HCT116 (cell line): ENCODE measurements around the gene ACTN1. TPM values are rescaled to one million over a fixed set of nuclear protein-coding genes. Genes with fewer than 3 reads are reported as not detected.

ENCODE experiments used
- ATAC-seq: fragments of 200-7000 bp; cut with Tn5 transposase; 2 replicates; pipeline ENCODE4 v1.9.1; 2020; ENCODE audit warnings: mild to moderate bottlenecking, moderate library complexity
- BruUV-seq: library from RNA; stranded (reverse); fragments of 400-500 nt; replicated peaks from 2 replicates; lab custom pipeline; 2021; lab: Mats Ljungman, UMichigan
- CTCF ChIA-PET: fragments of 300-600 bp; sonication (Branson Sonifier 250); formaldehyde crosslinking; loops from one replicate; lab custom pipeline; 2021; ENCODE audit warnings: antibody characterized with exemption; lab: Charles Lee
- POLR2A ChIA-PET: fragments of 300-600, 350-600 bp; sonication (Branson Sonifier 250); formaldehyde crosslinking; loops from one replicate; lab custom pipeline; 2021; ENCODE audit warnings: antibody characterized with exemption; lab: Charles Lee
- RAD21 ChIA-PET, 2 experiments: fragments of 300-600 bp; sonication (Branson Sonifier 250); formaldehyde crosslinking; loops; one replicate each; lab custom pipeline; 2023; ENCODE audit warnings: low total read pairs in 2 of 2; ENCODE audit not compliant: uncharacterized antibody in 2 of 2, unreplicated experiment in 2 of 2, low non-redundant PET in 1 of 2; lab: Charles Lee
- DNase-seq: peaks from one replicate; pipeline ENCODE4 v3.0.0-alpha.2; 2010; ENCODE audit warnings: low read depth, low spot score
- H2AFZ ChIP-seq: fragments of 200-600 bp; shearing (Covaris generic), sonication (generic); 2 replicates; pipeline ENCODE4 v1.6.1; 2017; ENCODE audit warnings: low read depth, mixed run types, mixed read lengths, antibody characterized with exemption, low read length; ENCODE audit not compliant: poor library complexity, severe bottlenecking
- H3K27ac ChIP-seq: 2 replicates; pipeline ENCODE4 v1.5.1; 2012; ENCODE audit warnings: low read depth, low read length
- H3K27me3 ChIP-seq: fragments of 200-600 bp; sonication (generic); 2 replicates; pipeline ENCODE4 v1.6.1; 2016; ENCODE audit warnings: mixed run types, low read length, mixed read lengths; ENCODE audit not compliant: insufficient read depth
- H3K36me3 ChIP-seq, 2 experiments: fragments of 200-500 bp in 1 of 2; fragments of 200-600 bp in 1 of 2; sonication (Bioruptor generic) in 1 of 2; sonication (generic) in 1 of 2; 2 replicates each; pipeline versions ENCODE4 v1.5.1 to v1.6.1; 2014 to 2016; ENCODE audit warnings: low read length in 2 of 2, inconsistent platforms in 1 of 2, mixed read lengths in 1 of 2, mixed run types in 1 of 2; ENCODE audit not compliant: insufficient read depth in 2 of 2, control insufficient read depth in 1 of 2
- H3K4me1 ChIP-seq, 2 experiments: fragments of 200-600 bp in 1 of 2; sonication (generic) in 1 of 2; 2 replicates each; pipeline versions ENCODE4 v1.5.1 to v1.6.1; 2012 to 2017; ENCODE audit warnings: low read length in 2 of 2, inconsistent platforms in 1 of 2, mild to moderate bottlenecking in 1 of 2, mixed read lengths in 1 of 2, mixed run types in 1 of 2, moderate library complexity in 1 of 2; ENCODE audit not compliant: insufficient read depth in 2 of 2, control insufficient read depth in 1 of 2
- H3K4me2 ChIP-seq: fragments of 200-600 bp; sonication (generic); 2 replicates; pipeline ENCODE4 v1.6.1; 2017; ENCODE audit warnings: mixed run types, low read length, mixed read lengths
- H3K4me3 ChIP-seq, 2 experiments: fragments of 200-600 bp in 1 of 2; sonication (generic) in 1 of 2; replicated peaks in 1 of 2; 2 replicates each; pipeline ENCODE4 v1.5.1; 2011 to 2016; ENCODE audit warnings: low read length in 2 of 2, control low read depth in 1 of 2, low read depth in 1 of 2, mild to moderate bottlenecking in 1 of 2, mixed read lengths in 1 of 2, mixed run types in 1 of 2
- H3K79me2 ChIP-seq: fragments of 200-600 bp; sonication (generic); 2 replicates; pipeline ENCODE4 v1.6.1; 2017; ENCODE audit warnings: mild to moderate bottlenecking, mixed run types, low read length, moderate library complexity, mixed read lengths; ENCODE audit not compliant: insufficient read depth
- H3K9ac ChIP-seq: fragments of 200-600 bp; sonication (generic); 2 replicates; pipeline ENCODE4 v1.6.1; 2016; ENCODE audit warnings: low read length, mixed read lengths
- H3K9me2 ChIP-seq: fragments of 200-600 bp; sonication (generic), shearing (Covaris generic); 2 replicates; pipeline ENCODE4 v1.6.1; 2017; ENCODE audit warnings: mixed run types, mild to moderate bottlenecking, moderate library complexity; ENCODE audit not compliant: insufficient read depth
- H3K9me3 ChIP-seq, 2 experiments: fragments of 200-500 bp in 1 of 2; fragments of 200-600 bp in 1 of 2; sonication (Bioruptor generic) in 1 of 2; sonication (generic) in 1 of 2; 2 replicates each; pipeline ENCODE4 v1.6.1; 2014 to 2017; ENCODE audit warnings: low read length in 2 of 2, mixed read lengths in 2 of 2, inconsistent platforms in 1 of 2, low read depth in 1 of 2, mild to moderate bottlenecking in 1 of 2, mixed run types in 1 of 2, moderate library complexity in 1 of 2; ENCODE audit not compliant: control insufficient read depth in 1 of 2, insufficient read depth in 1 of 2
- H4K20me1 ChIP-seq: fragments of 200-600 bp; sonication (generic), shearing (Covaris generic); 2 replicates; pipeline ENCODE4 v1.6.1; 2017; ENCODE audit warnings: mixed run types, mild to moderate bottlenecking, moderate library complexity; ENCODE audit not compliant: insufficient read depth
- CBX3 ChIP-seq: IDR thresholded peaks from 2 replicates; pipeline ENCODE4 v1.6.1; 2012; ENCODE audit warnings: low read depth
- EGR1 ChIP-seq: IDR thresholded peaks from 2 replicates; pipeline ENCODE4 v1.6.1; 2012; ENCODE audit warnings: low read depth
- ELF1 ChIP-seq: IDR thresholded peaks from 2 replicates; pipeline ENCODE4 v1.6.1; 2012; ENCODE audit warnings: low read depth, borderline replicate concordance
- EZH2 ChIP-seq: fragments of 200-600 bp; sonication (generic); IDR thresholded peaks from 2 replicates; pipeline ENCODE4 v1.6.1; 2017; ENCODE audit warnings: antibody characterized with exemption, mixed run types
- EZH2phosphoT487 ChIP-seq: fragments of 200-600 bp; IDR thresholded peaks from 2 replicates; pipeline ENCODE4 v1.6.1; 2018; ENCODE audit warnings: antibody characterized with exemption, borderline replicate concordance
- FOSL1 ChIP-seq: IDR thresholded peaks from 2 replicates; pipeline ENCODE4 v1.6.1; 2012; ENCODE audit warnings: low read depth
- POLR2AphosphoS5 ChIP-seq: IDR thresholded peaks from 2 replicates; pipeline ENCODE4 v1.6.1; 2011; ENCODE audit warnings: mild to moderate bottlenecking, low read depth, low read length, moderate library complexity
- RAD21 ChIP-seq: IDR thresholded peaks from 2 replicates; pipeline ENCODE4 v1.6.1; 2012; ENCODE audit warnings: low read depth, mild to moderate bottlenecking
- SIN3A ChIP-seq: IDR thresholded peaks from 2 replicates; pipeline ENCODE4 v1.6.1; 2012; ENCODE audit warnings: low read depth
- SP1 ChIP-seq: IDR thresholded peaks from 2 replicates; pipeline ENCODE4 v1.6.1; 2012; ENCODE audit warnings: low read depth
- TCF7L2 ChIP-seq: IDR thresholded peaks from 2 replicates; pipeline ENCODE4 v1.7.0; 2011; ENCODE audit warnings: borderline replicate concordance, inconsistent platforms; ENCODE audit not compliant: insufficient read depth, insufficient read length; ENCODE audit errors: extremely low read depth
- YY1 ChIP-seq: IDR thresholded peaks from 2 replicates; pipeline ENCODE4 v1.6.1; 2011; ENCODE audit warnings: low read length, low read depth, moderate library complexity, mild to moderate bottlenecking; ENCODE audit not compliant: insufficient replicate concordance; ENCODE audit errors: extremely low read depth
- ZFX ChIP-seq: fragments of 450-650 bp; IDR thresholded peaks from 2 replicates; pipeline ENCODE4 v1.6.1; 2017
- intact Hi-C: fragments of 100-400 bp; cut with micrococcal nuclease; formaldehyde crosslinking; loops from 2 replicates; pipeline ENCODE4 v1.10.0; 2022
- total RNA-seq: library from RNA; stranded (reverse); gene quantifications from one replicate; pipeline ENCODE4 v1.2.1, GENCODE V29; 2021; ENCODE audit not compliant: unreplicated experiment
- TF ChIP-seq, protein P1 (sequence below): IDR thresholded peaks from 2 replicates; pipeline ENCODE4 v1.6.1; 2011; ENCODE audit warnings: mild to moderate bottlenecking, low read length, moderate library complexity; ENCODE audit not compliant: insufficient replicate concordance; ENCODE audit errors: extremely low read depth
- TF ChIP-seq, protein P2 (sequence below): IDR thresholded peaks from 2 replicates; pipeline ENCODE4 v1.6.1; 2012; ENCODE audit warnings: low read depth

ACTN1 gene
- total RNA-seq, 1 experiment from 2014 or later = 123 TPM

DNA sequence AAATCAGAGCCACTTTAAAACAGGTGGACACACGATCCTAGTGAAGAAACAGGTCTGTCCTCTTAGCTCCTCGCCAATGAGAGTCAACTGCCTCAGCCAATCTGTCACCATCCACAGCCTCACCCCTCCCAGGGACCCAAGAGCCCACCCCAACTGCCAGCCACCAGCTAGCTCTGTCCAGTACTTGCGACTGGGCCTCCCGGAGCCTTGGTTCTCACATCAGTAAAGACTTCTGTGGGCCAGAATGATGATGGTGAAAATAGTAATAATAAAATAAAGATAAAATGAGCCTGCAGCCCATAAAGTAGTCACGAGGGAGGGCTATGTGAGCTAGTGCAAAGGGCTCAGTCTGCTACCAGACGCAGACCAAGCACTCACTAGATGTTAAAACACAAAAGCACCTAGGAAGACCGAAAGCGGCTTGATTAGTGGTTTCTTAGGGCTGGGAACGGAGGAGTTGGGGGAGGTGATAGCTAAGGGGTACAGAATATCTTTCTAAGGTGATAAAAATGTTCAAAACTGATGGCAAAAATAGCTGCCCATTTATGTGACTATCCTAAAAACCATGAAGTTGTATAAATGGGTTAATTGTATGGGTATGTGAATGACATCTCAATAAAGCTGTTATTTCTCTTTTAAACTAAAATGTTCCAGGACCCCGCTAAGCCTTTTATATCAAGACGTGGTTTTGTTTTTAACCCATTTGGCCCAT is 39.8 kb downstream of the ACTN1 start (continued):
- TF ChIP-seq, protein P1, sequence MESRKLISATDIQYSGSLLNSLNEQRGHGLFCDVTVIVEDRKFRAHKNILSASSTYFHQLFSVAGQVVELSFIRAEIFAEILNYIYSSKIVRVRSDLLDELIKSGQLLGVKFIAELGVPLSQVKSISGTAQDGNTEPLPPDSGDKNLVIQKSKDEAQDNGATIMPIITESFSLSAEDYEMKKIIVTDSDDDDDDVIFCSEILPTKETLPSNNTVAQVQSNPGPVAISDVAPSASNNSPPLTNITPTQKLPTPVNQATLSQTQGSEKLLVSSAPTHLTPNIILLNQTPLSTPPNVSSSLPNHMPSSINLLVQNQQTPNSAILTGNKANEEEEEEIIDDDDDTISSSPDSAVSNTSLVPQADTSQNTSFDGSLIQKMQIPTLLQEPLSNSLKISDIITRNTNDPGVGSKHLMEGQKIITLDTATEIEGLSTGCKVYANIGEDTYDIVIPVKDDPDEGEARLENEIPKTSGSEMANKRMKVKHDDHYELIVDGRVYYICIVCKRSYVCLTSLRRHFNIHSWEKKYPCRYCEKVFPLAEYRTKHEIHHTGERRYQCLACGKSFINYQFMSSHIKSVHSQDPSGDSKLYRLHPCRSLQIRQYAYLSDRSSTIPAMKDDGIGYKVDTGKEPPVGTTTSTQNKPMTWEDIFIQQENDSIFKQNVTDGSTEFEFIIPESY = no peak
- TF ChIP-seq EGR1 (no peak), CBX3 (no peak), EZH2phosphoT487 (no peak), RAD21 (no peak), TCF7L2 (no peak), SP1 (no peak), SIN3A (no peak), ELF1 (no peak)

DNA sequence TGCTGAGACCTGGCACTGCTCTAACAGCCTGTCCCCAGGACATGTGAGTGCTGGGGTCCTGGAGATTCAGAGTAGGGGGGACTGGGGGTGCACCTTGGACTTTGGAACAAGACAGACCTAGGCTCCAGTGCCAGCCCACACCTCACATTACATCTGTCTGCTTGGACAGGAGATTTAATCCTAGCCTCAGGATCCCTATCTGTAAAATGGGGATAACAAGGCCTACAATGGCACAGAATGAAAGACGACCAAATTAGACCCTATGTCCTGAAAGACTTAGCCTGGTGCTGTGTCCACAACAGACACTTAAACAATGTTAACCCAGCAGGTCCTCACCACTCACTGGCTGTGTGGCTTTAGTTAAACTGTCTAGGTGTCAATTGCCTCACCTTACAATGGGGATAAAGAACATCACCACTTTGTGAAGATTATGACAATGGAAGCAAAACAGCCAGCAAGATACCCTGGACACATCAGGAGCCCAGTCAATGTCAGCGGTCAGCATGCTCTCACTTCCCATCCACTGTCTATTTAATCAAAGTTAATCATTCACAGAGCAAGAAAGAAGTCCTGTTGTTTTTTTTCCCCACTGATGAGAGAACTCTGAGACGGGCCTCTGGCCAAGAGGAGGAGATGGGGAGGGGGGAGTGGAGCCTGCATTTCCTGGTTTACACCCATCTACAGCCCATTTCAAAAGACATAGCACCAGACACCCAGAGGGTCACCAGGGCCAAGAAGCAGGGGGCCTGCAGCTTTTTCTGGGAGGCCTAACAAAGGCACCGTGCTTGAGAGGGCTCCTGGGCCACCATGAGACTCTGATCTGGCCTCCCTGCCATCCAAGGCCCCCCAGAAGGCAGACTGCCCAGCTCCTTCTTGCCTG is 40.6 kb downstream of the ACTN1 start:
- no peak overlapping the region for H2AFZ ChIP-seq
- H3K27me3 ChIP-seq = no peaks in the 10 kb centered on the region
- H3K4me1 ChIP-seq = peaks cover 45 to 66% of the 10 kb centered on the region in 2 experiments
- peaks cover 94% of the 10 kb centered on the region for H3K79me2 ChIP-seq
- intact Hi-C loops = no loop called here
- no peak overlapping the region for H3K9ac ChIP-seq
- H3K4me3 ChIP-seq = no peak overlapping the region
- H3K9me3 ChIP-seq = no peaks in the 10 kb centered on the region
- H3K27ac ChIP-seq = no peak overlapping the region
- no peaks in the 10 kb centered on the region; a peak in 1 of 4 replicates for H3K36me3 ChIP-seq
- DNase-seq (no peak), ATAC-seq (no peak)
- peak overlapping the region; percentile 28; the same call in 1 of the 2 replicates for H3K4me2 ChIP-seq
- ChIA-PET RAD21 (no interaction called here), CTCF (interaction anchor here (2.1 kb wide), 1 partner anchor 27 kb away, joined by 5 read pairs; no protein-coding TSS in a partner anchor), POLR2A (interaction anchor here (1.1 kb wide), 1 partner anchor 12 kb away, joined by 4 read pairs; no protein-coding TSS in a partner anchor)
- H3K9me2 ChIP-seq = no peaks in the 10 kb centered on the region
- no TSS peak for BruUV-seq
- H4K20me1 ChIP-seq = peaks cover 8% of the 10 kb centered on the region; the same call in 1 of the 2 replicates
- TF ChIP-seq, protein P2, sequence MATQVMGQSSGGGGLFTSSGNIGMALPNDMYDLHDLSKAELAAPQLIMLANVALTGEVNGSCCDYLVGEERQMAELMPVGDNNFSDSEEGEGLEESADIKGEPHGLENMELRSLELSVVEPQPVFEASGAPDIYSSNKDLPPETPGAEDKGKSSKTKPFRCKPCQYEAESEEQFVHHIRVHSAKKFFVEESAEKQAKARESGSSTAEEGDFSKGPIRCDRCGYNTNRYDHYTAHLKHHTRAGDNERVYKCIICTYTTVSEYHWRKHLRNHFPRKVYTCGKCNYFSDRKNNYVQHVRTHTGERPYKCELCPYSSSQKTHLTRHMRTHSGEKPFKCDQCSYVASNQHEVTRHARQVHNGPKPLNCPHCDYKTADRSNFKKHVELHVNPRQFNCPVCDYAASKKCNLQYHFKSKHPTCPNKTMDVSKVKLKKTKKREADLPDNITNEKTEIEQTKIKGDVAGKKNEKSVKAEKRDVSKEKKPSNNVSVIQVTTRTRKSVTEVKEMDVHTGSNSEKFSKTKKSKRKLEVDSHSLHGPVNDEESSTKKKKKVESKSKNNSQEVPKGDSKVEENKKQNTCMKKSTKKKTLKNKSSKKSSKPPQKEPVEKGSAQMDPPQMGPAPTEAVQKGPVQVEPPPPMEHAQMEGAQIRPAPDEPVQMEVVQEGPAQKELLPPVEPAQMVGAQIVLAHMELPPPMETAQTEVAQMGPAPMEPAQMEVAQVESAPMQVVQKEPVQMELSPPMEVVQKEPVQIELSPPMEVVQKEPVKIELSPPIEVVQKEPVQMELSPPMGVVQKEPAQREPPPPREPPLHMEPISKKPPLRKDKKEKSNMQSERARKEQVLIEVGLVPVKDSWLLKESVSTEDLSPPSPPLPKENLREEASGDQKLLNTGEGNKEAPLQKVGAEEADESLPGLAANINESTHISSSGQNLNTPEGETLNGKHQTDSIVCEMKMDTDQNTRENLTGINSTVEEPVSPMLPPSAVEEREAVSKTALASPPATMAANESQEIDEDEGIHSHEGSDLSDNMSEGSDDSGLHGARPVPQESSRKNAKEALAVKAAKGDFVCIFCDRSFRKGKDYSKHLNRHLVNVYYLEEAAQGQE = no peak
- TF ChIP-seq SP1 (no peak), EGR1 (no peak), EZH2 (no peak), ELF1 (no peak), ZFX (no peak), FOSL1 (no peak), YY1 (no peak), POLR2AphosphoS5 (no peak), RAD21 (no peak)
